ENCODE data around the gene GJB2. TPM values are rescaled to one million over a fixed set of nuclear protein-coding genes. Genes with fewer than 3 reads are reported as not detected.

The GJB2 gene
- polyA plus RNA-seq, 1 donor (not counting 4 experiments of a cell fraction or from before 2014, with no cell fraction given), result 374 TPM

GRCh38 chr13:20175406-20175794, 17.3 kb downstream of the GJB2 start:
- H3K27me3 ChIP-seq (ENCODE audit: control insufficient read depth, extremely low read depth, insufficient read depth, low read length), result peaks cover 3% of the 10 kb centered on the region
- dilution Hi-C loops (cut with MboI; ENCODE audit: extremely low pct_ligation_motif_present, low sequenced_read_pairs), result loop anchor here (25.0 kb wide), 2 partner anchors 212 to 312 kb away; no protein-coding TSS in a partner anchor
- H4K20me1 ChIP-seq (ENCODE audit: control insufficient read depth, extremely low read depth, insufficient read depth, low read length), result no peaks in the 10 kb centered on the region
- H3K36me3 ChIP-seq (ENCODE audit: control insufficient read depth in 2 of 2, extremely low read depth in 1 of 2, insufficient read depth in 2 of 2, low read length in 2 of 2), result no peaks in the 10 kb centered on the region
- peaks cover 20% of the 10 kb centered on the region for H3K4me1 ChIP-seq (ENCODE audit: control insufficient read depth, extremely low read depth, insufficient read depth, low read length)
- H3K9ac ChIP-seq (ENCODE audit: control insufficient read depth, extremely low read depth, insufficient read depth, low read length), result peak overlapping the region; percentile 2
- FAIRE-seq (no peak), DNase-seq (ENCODE audit: low read depth, low spot score) (no peak)
- H3K9me1 ChIP-seq (ENCODE audit: control insufficient read depth, extremely low read depth, insufficient read depth, low read length), result no peaks in the 10 kb centered on the region
- H3K4me2 ChIP-seq (ENCODE audit: control insufficient read depth, extremely low read depth, insufficient read depth, low read depth, low read length), result peak overlapping the region; percentile 69
- H3K27ac ChIP-seq (ENCODE audit: control insufficient read depth, insufficient read depth, low read length), result peak overlapping the region; percentile 36
- no peaks in the 10 kb centered on the region for H3K9me3 ChIP-seq (ENCODE audit: control insufficient read depth, low read depth, low read length)
- no peak overlapping the region for H3K4me3 ChIP-seq (ENCODE audit: control insufficient read depth in 2 of 3, extremely low read depth in 1 of 3, insufficient read depth in 2 of 3, low read depth in 1 of 3, low read length in 3 of 3)
- H3K79me2 ChIP-seq (ENCODE audit: control insufficient read depth, insufficient read depth, low read length), result no peaks in the 10 kb centered on the region
- no peak overlapping the region for H2AFZ ChIP-seq (ENCODE audit: control insufficient read depth, low read length)
- TF ChIP-seq CTCF (optimal IDR thresholded peaks at IDR 0.05 in 1 of 3, IDR thresholded peaks at IDR 0.05 in 1 of 3, conservative IDR thresholded peaks at IDR 0.05 in 1 of 3; ENCODE audit: extremely low read depth in 1 of 3, insufficient read depth in 2 of 3, low read length in 3 of 3) (no peak), EZH2 (IDR thresholded peaks at IDR 0.05; ENCODE audit: low read length) (no peak)

- Histone ChIP-seq H3K4me1 (ENCODE audit: control insufficient read depth, extremely low read depth, insufficient read depth, low read length) (peaks cover 20% of the 10 kb centered on the region), H3K27me3 (ENCODE audit: control insufficient read depth, extremely low read depth, insufficient read depth, low read length) (peaks cover 3% of the 10 kb centered on the region), H3K4me3 (ENCODE audit: control insufficient read depth in 2 of 3, extremely low read depth in 1 of 3, insufficient read depth in 2 of 3, low read depth in 1 of 3, low read length in 3 of 3) (peak overlapping the region in 1 of 3 experiments; percentile 16), H4K20me1 (ENCODE audit: control insufficient read depth, extremely low read depth, insufficient read depth, low read length) (no peaks in the 10 kb centered on the region), H3K4me2 (ENCODE audit: control insufficient read depth, extremely low read depth, insufficient read depth, low read depth, low read length) (peak overlapping the region; percentile 69), H3K79me2 (ENCODE audit: control insufficient read depth, insufficient read depth, low read length) (no peaks in the 10 kb centered on the region), H3K9me1 (ENCODE audit: control insufficient read depth, extremely low read depth, insufficient read depth, low read length) (no peaks in the 10 kb centered on the region), H3K9ac (ENCODE audit: control insufficient read depth, extremely low read depth, insufficient read depth, low read length) (peak overlapping the region; percentile 11), H3K36me3 (ENCODE audit: control insufficient read depth in 2 of 2, extremely low read depth in 1 of 2, insufficient read depth in 2 of 2, low read length in 2 of 2) (no peaks in the 10 kb centered on the region), H3K9me3 (ENCODE audit: control insufficient read depth, low read depth, low read length) (no peaks in the 10 kb centered on the region), H2AFZ (ENCODE audit: control insufficient read depth, low read length) (peak overlapping the region; percentile 66), H3K27ac (ENCODE audit: control insufficient read depth, insufficient read depth, low read length) (peak overlapping the region; percentile 42)
- peak; percentile 89 for DNase-seq (ENCODE audit: low read depth, low spot score)
- peak; percentile 99 for FAIRE-seq
- dilution Hi-C loops (cut with MboI; ENCODE audit: extremely low pct_ligation_motif_present, low sequenced_read_pairs), result loop anchor here (25.0 kb wide), 2 partner anchors 212 to 312 kb away; no protein-coding TSS in a partner anchor
- TF ChIP-seq CTCF (optimal IDR thresholded peaks at IDR 0.05 in 1 of 3, IDR thresholded peaks at IDR 0.05 in 1 of 3, conservative IDR thresholded peaks at IDR 0.05 in 1 of 3; ENCODE audit: extremely low read depth in 1 of 3, insufficient read depth in 2 of 3, low read length in 3 of 3), result no peak
- TF ChIP-seq EZH2 (IDR thresholded peaks at IDR 0.05; ENCODE audit: low read length), result no peak
Measured at GRCh38 chr13:20174656-20175405, 17.9 kb downstream of the GJB2 start.
